B cell (primary cell): ENCODE results near the gene TRDN.

ENCODE experiments used
- CTCF ChIP-seq: fragments of 200-600 bp; IDR thresholded peaks from one replicate; pipeline ENCODE4 v1.8.0; 2022; ENCODE audit warnings: antibody characterized with exemption, mild to moderate bottlenecking
- EZH2 ChIP-seq: IDR thresholded peaks from 2 replicates; pipeline ENCODE4 v1.6.1; 2012; ENCODE audit warnings: borderline replicate concordance, low read depth, mild to moderate bottlenecking, moderate library complexity, low read length; ENCODE audit not compliant: insufficient read depth, poor library complexity, severe bottlenecking

- no peak for TF ChIP-seq CTCF
- no peak for TF ChIP-seq EZH2
These were observed 4.1 kb downstream of the TRDN start for GRCh38 chr6:123632641-123633040.
